ENCODE data around the gene TSFM.
A peak's percentile ranks its signal among the peaks of the same experiment; 100 is the strongest.
"Not testable (repeated sequence)": the region's sequence is repeated elsewhere in the genome, so short reads cannot be mapped to it uniquely, and the experiment has no call there.

The TSFM gene

GRCh38 chr12:57765698-57766463, 16.7 kb upstream of the TSFM start:
- Mint-ChIP-seq H3K4me1 (ENCODE audit: low read depth) (peaks cover 37% of the 10 kb centered on the region), H3K4me3 (peak overlapping the region; percentile 91), H3K27ac (peak overlapping the region; percentile 72), H3K27me3 (no peaks in the 10 kb centered on the region), H3K9me3 (ENCODE audit: low read depth) (no peaks in the 10 kb centered on the region), H3K36me3 (peaks cover 13% of the 10 kb centered on the region)

GRCh38 chr12:57766464-57767304, 15.9 kb upstream of the TSFM start, which contains the start of gene CYP27B1:
Gene CYP27B1, minus strand, starts transcription at chr12:57767078. Its CDS starts 37 bp downstream, at chr12:57767041.
- peaks cover 42% of the 10 kb centered on the region for H3K4me1 Mint-ChIP-seq (ENCODE audit: low read depth)
- H3K27ac Mint-ChIP-seq: peak within 1 kb of the TSS; percentile 72
- no peaks in the 10 kb centered on the region for H3K27me3 Mint-ChIP-seq
- H3K36me3 Mint-ChIP-seq: peaks cover 13% of the 10 kb centered on the region
- H3K4me3 Mint-ChIP-seq: peak within 1 kb of the TSS; percentile 91
- H3K9me3 Mint-ChIP-seq (ENCODE audit: low read depth): no peaks in the 10 kb centered on the region

GRCh38 chr12:57767305-57767698, 15.3 kb upstream of the TSFM start:
- Mint-ChIP-seq H3K4me1 (ENCODE audit: low read depth) (peaks cover 44% of the 10 kb centered on the region), H3K27ac (no peak overlapping the region), H3K36me3 (peaks cover 13% of the 10 kb centered on the region), H3K9me3 (ENCODE audit: low read depth) (no peaks in the 10 kb centered on the region), H3K27me3 (no peaks in the 10 kb centered on the region), H3K4me3 (peak overlapping the region; percentile 91)

- no peaks in the 10 kb centered on the region for H3K9me3 Mint-ChIP-seq (ENCODE audit: low read depth)
- H3K27ac Mint-ChIP-seq: no peak overlapping the region
- no peak overlapping the region for H3K4me3 Mint-ChIP-seq
- peaks cover 46% of the 10 kb centered on the region for H3K4me1 Mint-ChIP-seq (ENCODE audit: low read depth)
- H3K36me3 Mint-ChIP-seq: peaks cover 13% of the 10 kb centered on the region
- no peaks in the 10 kb centered on the region for H3K27me3 Mint-ChIP-seq
Measured at GRCh38 chr12:57767876-57768275, 14.7 kb upstream of the TSFM start.

- no peaks in the 10 kb centered on the region for H3K27me3 Mint-ChIP-seq
- H3K9me3 Mint-ChIP-seq (ENCODE audit: low read depth): no peaks in the 10 kb centered on the region
- H3K4me3 Mint-ChIP-seq: peak overlapping the region; percentile 99
- H3K27ac Mint-ChIP-seq: peak overlapping the region; percentile 72
- H3K4me1 Mint-ChIP-seq (ENCODE audit: low read depth): peaks cover 36% of the 10 kb centered on the region
- H3K36me3 Mint-ChIP-seq: peaks cover 7% of the 10 kb centered on the region
Measured at GRCh38 chr12:57769594-57769993, 13.0 kb upstream of the TSFM start.

- H3K27me3 Mint-ChIP-seq: no peaks in the 10 kb centered on the region
- H3K4me1 Mint-ChIP-seq (ENCODE audit: low read depth): peaks cover 30% of the 10 kb centered on the region
- no peaks in the 10 kb centered on the region for H3K9me3 Mint-ChIP-seq (ENCODE audit: low read depth)
- H3K4me3 Mint-ChIP-seq: peak overlapping the region; percentile 99
- H3K27ac Mint-ChIP-seq: peak overlapping the region; percentile 58
- H3K36me3 Mint-ChIP-seq: peaks cover 7% of the 10 kb centered on the region
Measured at GRCh38 chr12:57770734-57771133, 11.9 kb upstream of the TSFM start.

GRCh38 chr12:57771236-57771872, 11.2 kb upstream of the TSFM start:
- Mint-ChIP-seq H3K9me3 (ENCODE audit: low read depth) (no peaks in the 10 kb centered on the region), H3K27me3 (no peaks in the 10 kb centered on the region), H3K27ac (peak overlapping the region; percentile 100)

GRCh38 chr12:57771873-57772428, 10.6 kb upstream of the TSFM start, which contains the start of gene METTL1:
Gene METTL1, minus strand, starts transcription at chr12:57772105. Its CDS starts 22 bp downstream, at chr12:57772083.
- H3K4me3 Mint-ChIP-seq: peak within 1 kb of the TSS; percentile 99
- H3K4me1 Mint-ChIP-seq (ENCODE audit: low read depth): peaks cover 21% of the 10 kb centered on the region
- no peaks in the 10 kb centered on the region for H3K27me3 Mint-ChIP-seq
- no peaks in the 10 kb centered on the region for H3K9me3 Mint-ChIP-seq (ENCODE audit: low read depth)
- peaks cover 7% of the 10 kb centered on the region for H3K36me3 Mint-ChIP-seq
- H3K27ac Mint-ChIP-seq: peak within 1 kb of the TSS; percentile 100

More at GRCh38 chr12:57771236-57771872, 11.2 kb upstream of the TSFM start:
- H3K4me3 Mint-ChIP-seq: peak overlapping the region; percentile 99
- peaks cover 27% of the 10 kb centered on the region for H3K4me1 Mint-ChIP-seq (ENCODE audit: low read depth)
- peaks cover 7% of the 10 kb centered on the region for H3K36me3 Mint-ChIP-seq

DNA sequence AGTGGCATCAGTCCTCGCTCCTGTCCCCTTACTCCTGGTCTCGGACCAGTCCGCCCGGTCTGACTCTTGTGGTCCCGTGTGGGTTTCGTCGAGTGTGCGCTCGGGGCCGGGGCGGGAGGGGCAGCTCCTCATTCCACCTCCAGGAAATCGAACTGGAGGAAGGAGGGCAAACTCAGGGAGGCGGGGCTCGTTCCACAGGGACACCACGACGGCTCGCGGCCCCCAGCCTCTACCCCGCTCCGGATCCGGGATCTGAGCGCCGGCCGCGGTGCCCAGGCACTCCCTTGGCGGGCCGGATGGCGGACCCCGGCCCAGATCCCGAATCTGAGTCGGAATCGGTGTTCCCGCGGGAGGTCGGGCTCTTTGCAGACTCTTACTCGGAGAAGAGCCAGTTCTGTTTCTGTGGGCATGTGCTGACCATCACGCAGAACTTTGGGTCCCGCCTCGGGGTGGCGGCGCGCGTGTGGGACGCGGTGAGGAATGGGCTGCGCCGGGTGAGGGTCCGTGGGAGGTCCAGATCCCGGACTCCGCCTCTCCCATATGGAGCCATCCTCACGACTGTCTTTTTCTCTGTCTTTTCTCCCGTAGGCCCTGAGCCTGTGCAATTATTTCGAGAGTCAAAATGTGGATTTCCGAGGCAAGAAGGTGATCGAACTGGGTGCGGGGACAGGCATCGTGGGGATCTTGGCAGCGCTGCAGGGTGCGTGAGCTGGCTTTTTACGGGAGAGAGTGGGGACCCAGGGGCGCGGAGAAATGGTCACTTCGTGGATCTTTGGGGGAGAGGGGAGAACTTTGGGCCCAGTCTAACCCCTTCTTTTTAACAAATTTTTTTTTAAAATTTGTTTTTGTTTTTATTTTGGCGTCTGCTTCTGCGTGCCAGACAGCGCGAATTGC, 9.9 kb upstream of the TSFM start, which contains the start of gene EEF1AKMT3:
TSS of gene EEF1AKMT3 (plus strand) at position 186 of the 894 bp plus-strand sequence. CDS start at position 297, 111 bp downstream.
- Mint-ChIP-seq H3K4me1 (ENCODE audit: low read depth) (peaks cover 20% of the 10 kb centered on the region), H3K27ac (peak within 1 kb of the TSS; percentile 100), H3K9me3 (ENCODE audit: low read depth) (no peaks in the 10 kb centered on the region), H3K4me3 (peak within 1 kb of the TSS; percentile 99), H3K27me3 (no peaks in the 10 kb centered on the region), H3K36me3 (peaks cover 7% of the 10 kb centered on the region)

DNA sequence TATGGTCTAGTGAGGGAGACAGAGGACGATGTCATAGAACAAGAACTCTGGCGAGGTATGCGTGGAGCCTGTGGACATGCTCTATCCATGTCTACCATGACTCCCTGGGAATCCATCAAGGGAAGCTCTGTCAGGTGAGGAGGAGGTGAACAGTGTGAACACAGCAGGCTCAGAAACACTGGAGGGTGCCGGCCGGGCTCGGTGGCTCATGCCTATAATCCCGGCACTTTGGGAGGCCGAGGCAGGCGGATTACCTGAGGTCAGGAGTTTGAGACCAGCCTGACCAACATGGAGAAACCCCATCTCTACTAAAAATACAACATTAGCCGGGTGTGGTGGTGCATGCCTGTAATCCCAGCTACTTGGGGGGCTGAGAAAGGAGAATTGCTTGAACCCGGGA, 8.0 kb upstream of the TSFM start:
- H3K9me3 Mint-ChIP-seq (ENCODE audit: low read depth); H3K4me3 Mint-ChIP-seq; H3K27me3 Mint-ChIP-seq; H3K27ac Mint-ChIP-seq; H3K36me3 Mint-ChIP-seq: not testable (repeated sequence)
- peaks cover 21% of the 10 kb centered on the region for H3K4me1 Mint-ChIP-seq (ENCODE audit: low read depth)

GRCh38 chr12:57775044-57775443, 7.5 kb upstream of the TSFM start:
- Mint-ChIP-seq H3K36me3 (peaks cover 6% of the 10 kb centered on the region), H3K27ac (no peak overlapping the region), H3K4me1 (ENCODE audit: low read depth) (peaks cover 20% of the 10 kb centered on the region), H3K9me3 (ENCODE audit: low read depth) (no peaks in the 10 kb centered on the region), H3K27me3 (no peaks in the 10 kb centered on the region), H3K4me3 (no peak overlapping the region)

DNA sequence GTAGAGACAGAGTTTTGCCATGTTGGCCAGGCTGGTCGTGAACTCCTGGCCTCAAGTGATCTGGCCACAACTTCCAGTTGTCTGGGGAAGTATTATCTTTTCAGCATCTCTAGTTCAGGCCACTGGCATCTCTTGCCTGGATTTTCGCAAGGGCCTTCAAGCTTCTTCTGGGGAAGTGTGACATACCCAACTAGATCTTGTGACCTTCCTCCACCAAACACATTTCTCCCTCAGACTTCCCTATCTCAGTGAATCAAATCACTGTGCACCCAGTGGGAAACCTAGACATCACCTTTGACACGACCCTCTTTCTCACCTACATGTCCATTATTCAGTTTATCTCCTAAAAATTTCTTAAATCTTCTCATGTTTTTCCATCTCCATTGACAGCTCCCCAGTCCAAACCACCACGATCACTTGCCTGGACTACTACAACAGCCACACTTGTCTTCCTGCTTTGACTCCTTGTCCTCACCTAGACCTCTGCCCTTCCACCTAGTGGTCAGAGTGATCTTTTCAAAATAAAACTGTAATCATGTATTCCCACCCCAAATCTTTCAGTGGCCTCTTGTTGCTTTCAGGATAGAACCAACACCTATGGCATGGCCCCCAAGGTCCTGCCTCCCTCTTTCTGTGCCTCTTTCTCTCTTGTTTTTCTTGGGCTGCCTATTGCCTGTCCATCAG, 6.9 kb upstream of the TSFM start:
- Mint-ChIP-seq H3K27me3 (no peaks in the 10 kb centered on the region), H3K9me3 (ENCODE audit: low read depth) (no peaks in the 10 kb centered on the region), H3K4me1 (ENCODE audit: low read depth) (peaks cover 21% of the 10 kb centered on the region), H3K27ac (no peak overlapping the region), H3K4me3 (no peak overlapping the region), H3K36me3 (peaks cover 2% of the 10 kb centered on the region)

DNA sequence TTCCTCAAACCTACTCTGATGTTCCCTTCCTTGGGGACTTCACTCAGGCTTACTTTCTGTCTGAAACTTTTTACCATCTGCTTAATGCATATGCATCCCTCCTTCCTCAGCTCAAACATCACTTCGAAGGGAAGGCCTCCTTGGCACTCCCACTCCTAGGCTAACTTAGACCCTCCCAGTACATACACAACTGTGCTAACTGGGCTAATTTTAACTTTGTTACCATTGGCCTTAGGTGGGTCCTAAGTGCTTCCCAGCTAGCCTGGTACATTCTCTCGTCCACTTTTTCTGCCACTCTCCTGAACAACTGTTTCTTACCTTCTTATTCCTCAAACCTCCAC, 6.4 kb upstream of the TSFM start:
- Mint-ChIP-seq H3K4me1 (ENCODE audit: low read depth) (peaks cover 23% of the 10 kb centered on the region), H3K9me3 (ENCODE audit: low read depth) (no peaks in the 10 kb centered on the region), H3K36me3 (peaks cover 2% of the 10 kb centered on the region), H3K27me3 (no peaks in the 10 kb centered on the region), H3K4me3 (no peak overlapping the region), H3K27ac (no peak overlapping the region)

Data from activated naive CD8-positive, alpha-beta T cell (primary cell).